Measurements from ENCODE around the gene COL17A1.

DNA sequence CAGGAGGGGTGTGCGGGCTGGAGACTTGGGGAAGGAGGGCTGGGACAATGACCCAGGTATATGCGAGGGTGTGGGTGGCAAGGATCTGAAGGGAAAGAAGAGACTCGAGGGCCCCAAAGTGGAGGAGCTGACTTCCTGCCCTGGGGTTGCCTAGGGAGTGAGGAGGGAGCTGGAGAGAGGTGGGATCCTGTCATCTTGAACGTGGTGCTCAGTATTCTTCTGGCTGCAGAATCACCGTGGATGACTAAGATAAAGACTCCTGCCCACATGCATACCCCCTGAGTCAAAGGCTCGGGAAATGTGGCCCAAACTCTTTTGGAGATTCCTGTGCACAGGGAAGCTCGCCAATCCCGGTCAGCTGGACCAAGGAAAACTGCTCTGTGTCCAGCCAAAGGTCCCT is 31.2 kb downstream of the COL17A1 start:
- TF ChIP-seq, protein P1, sequence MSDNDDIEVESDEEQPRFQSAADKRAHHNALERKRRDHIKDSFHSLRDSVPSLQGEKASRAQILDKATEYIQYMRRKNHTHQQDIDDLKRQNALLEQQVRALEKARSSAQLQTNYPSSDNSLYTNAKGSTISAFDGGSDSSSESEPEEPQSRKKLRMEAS (IDR thresholded peaks at IDR 0.05): no peak
- no peak for TF ChIP-seq FOXM1 (IDR thresholded peaks at IDR 0.05; ENCODE audit: borderline replicate concordance, low read depth)
- no peak for TF ChIP-seq CEBPB (IDR thresholded peaks at IDR 0.05)
- TF ChIP-seq EGR1 (IDR thresholded peaks at IDR 0.05): no peak
- TF ChIP-seq EP300 (IDR thresholded peaks at IDR 0.05; ENCODE audit: borderline replicate concordance): no peak
- no peak for TF ChIP-seq TAF1 (IDR thresholded peaks at IDR 0.05; ENCODE audit: low read depth)
- TF ChIP-seq RAD21 (IDR thresholded peaks at IDR 0.05; ENCODE audit: low read depth): no peak
- no peak for TF ChIP-seq TEAD4 (IDR thresholded peaks at IDR 0.05)
- no peak for TF ChIP-seq CREB1 (IDR thresholded peaks at IDR 0.05; ENCODE audit: low read depth)
- TF ChIP-seq, protein P2, sequence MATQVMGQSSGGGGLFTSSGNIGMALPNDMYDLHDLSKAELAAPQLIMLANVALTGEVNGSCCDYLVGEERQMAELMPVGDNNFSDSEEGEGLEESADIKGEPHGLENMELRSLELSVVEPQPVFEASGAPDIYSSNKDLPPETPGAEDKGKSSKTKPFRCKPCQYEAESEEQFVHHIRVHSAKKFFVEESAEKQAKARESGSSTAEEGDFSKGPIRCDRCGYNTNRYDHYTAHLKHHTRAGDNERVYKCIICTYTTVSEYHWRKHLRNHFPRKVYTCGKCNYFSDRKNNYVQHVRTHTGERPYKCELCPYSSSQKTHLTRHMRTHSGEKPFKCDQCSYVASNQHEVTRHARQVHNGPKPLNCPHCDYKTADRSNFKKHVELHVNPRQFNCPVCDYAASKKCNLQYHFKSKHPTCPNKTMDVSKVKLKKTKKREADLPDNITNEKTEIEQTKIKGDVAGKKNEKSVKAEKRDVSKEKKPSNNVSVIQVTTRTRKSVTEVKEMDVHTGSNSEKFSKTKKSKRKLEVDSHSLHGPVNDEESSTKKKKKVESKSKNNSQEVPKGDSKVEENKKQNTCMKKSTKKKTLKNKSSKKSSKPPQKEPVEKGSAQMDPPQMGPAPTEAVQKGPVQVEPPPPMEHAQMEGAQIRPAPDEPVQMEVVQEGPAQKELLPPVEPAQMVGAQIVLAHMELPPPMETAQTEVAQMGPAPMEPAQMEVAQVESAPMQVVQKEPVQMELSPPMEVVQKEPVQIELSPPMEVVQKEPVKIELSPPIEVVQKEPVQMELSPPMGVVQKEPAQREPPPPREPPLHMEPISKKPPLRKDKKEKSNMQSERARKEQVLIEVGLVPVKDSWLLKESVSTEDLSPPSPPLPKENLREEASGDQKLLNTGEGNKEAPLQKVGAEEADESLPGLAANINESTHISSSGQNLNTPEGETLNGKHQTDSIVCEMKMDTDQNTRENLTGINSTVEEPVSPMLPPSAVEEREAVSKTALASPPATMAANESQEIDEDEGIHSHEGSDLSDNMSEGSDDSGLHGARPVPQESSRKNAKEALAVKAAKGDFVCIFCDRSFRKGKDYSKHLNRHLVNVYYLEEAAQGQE (IDR thresholded peaks at IDR 0.05; ENCODE audit: low read depth): no peak
- no peak for TF ChIP-seq TCF12 (IDR thresholded peaks at IDR 0.05; ENCODE audit: low read depth)
- no peak for TF ChIP-seq NFIC (IDR thresholded peaks at IDR 0.05)
- no peak for TF ChIP-seq USF1 (IDR thresholded peaks at IDR 0.05)

All from Ishikawa (cell line).